Measurements from ENCODE around the gene HHAT.

HHAT gene

DNA sequence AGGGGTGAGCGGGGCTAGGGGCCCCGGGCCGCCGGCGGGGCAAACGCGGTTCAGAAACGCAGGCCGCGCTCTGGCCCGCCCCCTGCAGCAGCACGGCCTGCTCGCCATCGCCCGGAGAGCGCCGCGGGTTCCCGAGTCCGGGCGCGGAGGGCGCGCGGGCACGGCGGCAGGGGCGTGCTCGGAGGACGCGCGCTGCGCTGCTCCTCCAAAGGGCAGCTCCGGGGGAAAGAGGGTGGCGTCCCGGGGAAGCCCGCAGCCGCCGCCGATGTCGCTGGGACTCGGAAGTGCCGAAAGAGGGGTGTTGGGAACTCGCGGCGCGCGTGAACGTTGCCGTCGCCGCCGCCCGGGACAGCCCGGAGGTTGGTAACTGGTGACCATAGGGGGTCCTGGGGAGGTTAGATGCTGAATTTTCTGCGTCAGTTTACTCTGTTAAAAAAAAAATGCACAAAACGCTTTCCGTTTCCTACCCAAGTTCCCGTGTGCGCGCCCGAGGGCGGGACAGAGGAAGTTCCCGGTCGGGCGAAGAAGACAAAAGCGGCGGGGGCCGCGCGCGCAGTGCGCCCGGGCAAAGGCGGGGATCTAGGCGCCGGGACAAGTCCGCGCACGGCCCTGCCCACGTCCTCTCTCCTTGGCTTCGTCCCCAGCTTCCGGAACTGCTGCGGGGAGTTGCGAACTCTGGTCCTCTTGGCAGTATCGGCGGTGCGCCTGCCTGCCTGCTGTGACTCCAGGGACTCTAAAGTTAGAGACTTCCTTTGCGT is at the start of gene HHAT:
TSS of gene HHAT (plus strand) at position 157 of the 758 bp plus-strand sequence. CDS start 20,074 bp downstream, outside the sequence.
- DNase-seq, result peak; percentile 80

DNA sequence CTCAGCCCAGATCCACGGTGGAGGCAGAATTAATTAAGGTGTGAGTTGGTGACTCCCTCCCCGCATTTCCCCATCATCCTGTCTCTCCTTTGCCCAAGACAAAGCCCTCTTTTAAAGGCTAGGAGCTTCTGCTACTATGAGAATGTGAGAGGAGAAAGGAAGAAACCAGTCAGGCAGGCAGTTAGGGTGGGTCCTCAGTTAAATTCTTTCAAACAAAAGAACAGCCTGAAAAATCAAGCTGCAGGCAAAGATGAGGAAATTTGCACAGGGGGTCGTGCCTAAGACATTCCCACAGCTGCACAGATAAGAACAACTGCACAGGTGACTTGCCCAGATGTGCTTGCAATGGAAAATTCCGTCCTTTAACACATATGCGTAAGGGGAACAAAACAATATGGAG is 48.5 kb upstream of the HHAT start:
- DNase-seq, result no peak

DNA sequence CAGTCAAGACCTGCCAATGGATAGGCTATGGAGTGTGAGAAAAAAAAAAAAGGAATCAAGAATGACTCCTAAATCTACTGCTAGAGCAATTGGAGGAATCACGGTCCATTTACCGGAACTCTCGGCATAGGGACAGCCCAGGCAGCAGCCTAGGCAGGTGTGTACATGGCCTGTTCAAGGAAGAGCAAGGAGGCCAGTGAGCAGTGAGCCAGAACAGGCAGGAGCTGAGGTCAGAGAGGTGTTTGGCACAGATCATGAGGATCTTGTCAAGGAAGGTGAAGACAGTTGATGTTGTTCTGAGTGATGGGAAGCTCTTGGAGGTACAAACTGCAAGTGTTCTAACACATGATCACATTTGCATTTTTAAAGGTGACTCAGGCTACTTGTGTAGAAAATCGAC is 40.6 kb upstream of the HHAT start:
- DNase-seq, result no peak

DNA sequence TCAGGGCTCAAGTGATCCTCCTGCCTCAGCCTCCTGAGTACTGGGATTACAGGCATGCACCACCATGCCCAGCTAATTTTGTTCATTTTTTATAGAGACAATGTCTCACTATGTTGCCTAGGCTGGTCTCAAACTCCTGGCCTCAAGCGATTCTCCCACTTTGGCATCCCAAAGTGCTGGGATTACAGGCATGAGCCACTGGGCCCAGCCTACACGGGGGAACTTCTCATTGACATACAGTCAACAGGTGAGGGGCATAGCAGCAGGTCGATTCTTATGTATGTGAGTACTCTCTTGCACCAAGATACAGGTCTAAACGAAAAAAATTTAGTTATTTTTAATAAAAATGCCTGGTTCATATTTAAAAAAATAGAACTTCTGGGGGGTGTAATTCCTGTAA is 39.5 kb upstream of the HHAT start:
- no peak for DNase-seq

DNA sequence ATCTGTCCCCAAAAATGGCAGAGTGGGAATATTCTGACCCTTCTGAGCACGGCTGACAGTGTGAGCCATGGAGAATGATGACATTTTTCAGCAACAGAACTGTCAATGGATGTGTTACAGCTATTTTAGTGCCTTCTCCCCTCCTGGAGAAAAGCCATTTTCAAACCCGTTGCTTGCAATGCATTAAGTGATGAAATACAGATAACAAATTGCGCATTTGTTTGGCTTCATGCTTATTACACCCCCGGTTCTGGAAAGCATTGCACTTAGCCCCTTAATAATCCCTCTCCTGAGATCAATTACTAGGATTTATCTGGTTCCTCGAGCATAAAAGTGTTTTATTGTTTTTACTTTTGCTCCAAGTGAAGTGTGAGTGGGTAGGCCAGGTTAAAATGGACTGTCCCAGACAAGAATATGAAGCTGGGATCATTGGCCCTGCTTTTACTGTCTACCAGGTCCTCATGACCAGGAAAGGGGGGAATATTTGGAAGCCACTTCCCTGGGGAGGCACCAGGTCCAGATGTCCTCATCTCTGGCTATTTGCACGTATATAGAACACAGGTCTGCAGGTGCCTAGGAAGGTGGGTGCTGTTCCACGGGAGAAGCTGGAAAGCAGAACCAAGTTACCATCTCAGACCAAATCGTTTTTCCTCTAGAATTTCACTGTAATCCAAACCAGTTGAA is 37.5 kb upstream of the HHAT start:
- DNase-seq, result no peak

DNA sequence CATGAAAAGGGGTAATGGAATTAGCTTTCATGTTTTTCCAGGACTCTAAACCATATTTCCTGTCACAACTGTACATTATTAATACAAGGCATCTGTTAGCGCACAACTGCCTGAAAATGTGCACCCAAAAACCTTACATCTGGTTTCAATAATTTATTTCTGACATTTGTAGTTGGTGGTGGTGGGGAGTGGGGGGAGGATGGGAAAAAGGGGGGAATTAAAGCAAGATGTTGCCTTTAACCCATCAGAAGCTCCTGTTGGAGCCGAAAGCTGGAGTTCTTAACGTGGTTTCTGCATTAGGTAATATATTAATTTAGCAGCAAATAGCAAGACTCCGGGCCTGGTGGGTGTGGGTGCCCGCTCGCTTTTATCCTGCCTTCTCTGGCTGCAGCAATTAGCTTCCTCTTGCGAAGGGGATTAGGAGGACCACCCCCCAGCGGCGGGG is 36.9 kb upstream of the HHAT start:
- no peak for DNase-seq

- peak; percentile 69 for DNase-seq
Observed at GRCh38 chr1:210292231-210292871, 36.4 kb upstream of the HHAT start.

GRCh38 chr1:210293171-210293607 is 35.5 kb upstream of the HHAT start:
- DNase-seq, result no peak

- DNase-seq, result no peak
Observed at GRCh38 chr1:210294999-210295745, 33.5 kb upstream of the HHAT start.

GRCh38 chr1:210296682-210297081 is 32.0 kb upstream of the HHAT start:
- DNase-seq, result no peak

DNA sequence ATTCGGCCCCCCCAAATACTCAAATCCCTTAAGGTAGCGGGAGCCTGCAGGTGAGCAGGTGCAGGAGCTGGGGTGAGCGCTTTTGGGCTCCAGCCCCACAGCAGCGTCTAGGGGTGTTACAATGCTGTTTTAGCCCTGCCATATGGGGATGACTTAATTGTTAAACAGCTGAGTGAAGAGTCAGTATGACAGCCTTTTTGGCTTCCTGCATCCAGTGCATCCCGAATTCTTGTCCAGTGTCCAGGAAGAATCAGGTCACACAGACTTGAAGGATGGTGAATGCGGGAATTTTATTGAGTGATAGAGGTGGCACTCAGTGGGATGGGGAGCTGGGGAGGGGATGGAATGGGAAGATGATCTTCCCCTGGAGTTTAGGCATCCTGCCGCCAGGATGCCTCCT is 30.4 kb upstream of the HHAT start:
- DNase-seq, result no peak

GRCh38 chr1:210298936-210299335 is 29.8 kb upstream of the HHAT start:
- DNase-seq, result no peak

DNA sequence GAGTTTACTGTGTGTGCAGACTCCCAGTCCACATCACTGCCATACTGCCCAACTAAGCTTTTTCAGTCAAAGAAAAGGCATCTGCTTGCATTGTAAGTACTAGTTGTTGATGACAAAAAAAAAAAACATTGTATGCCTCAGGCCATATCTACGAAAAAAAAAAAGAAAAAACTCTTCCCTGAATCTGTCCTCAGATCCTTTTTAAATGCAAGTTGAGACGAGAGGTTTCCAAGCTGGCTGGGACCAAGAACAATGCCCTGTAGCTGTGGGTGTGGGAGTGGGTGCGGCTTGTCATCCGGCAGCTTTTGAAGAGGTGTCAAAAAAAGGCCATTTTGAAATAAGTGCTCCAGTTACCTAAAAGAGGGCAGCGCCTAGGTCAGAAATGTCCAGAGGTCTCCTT is 29.2 kb upstream of the HHAT start:
- DNase-seq, result no peak

GRCh38 chr1:210300923-210301614 is 27.6 kb upstream of the HHAT start:
- DNase-seq, result no peak

GRCh38 chr1:210301615-210302000 is 27.1 kb upstream of the HHAT start:
- no peak for DNase-seq

GRCh38 chr1:210302501-210302900 is 26.2 kb upstream of the HHAT start:
- no peak for DNase-seq

GRCh38 chr1:210303391-210303790 is 25.3 kb upstream of the HHAT start:
- DNase-seq, result no peak

DNA sequence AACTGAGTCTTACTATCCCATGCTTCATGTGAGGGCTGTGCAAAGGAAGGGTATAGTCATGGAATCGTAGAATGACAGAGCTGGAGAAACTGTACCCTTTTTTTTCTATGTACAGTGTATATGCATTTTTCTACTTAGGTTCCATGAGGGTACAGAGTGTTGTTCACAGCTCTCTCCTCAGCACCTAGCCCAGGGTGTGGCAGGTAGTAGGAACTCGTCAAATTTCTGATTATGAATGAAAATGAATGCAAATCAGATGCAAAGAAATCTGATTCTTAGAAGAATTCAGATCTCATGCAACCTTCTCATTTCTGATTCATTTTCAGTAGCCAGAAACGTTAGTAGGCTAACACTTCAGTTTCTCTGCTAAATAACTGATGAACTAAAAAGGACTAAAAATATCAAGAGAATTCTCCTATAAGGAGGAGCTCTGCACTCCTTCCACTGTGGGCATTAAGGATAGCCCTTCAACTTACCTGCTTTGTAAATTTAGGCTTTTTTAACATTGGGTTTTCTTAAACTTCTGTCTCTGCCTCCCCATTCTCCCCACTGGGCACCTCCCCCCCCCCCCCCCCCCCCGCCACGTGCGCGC is 18.0 kb upstream of the HHAT start:
- DNase-seq, result no peak

GRCh38 chr1:210311726-210312493 is 16.8 kb upstream of the HHAT start:
- no peak for DNase-seq

- DNase-seq, result no peak
Observed at GRCh38 chr1:210313046-210313595, 15.6 kb upstream of the HHAT start.

DNA sequence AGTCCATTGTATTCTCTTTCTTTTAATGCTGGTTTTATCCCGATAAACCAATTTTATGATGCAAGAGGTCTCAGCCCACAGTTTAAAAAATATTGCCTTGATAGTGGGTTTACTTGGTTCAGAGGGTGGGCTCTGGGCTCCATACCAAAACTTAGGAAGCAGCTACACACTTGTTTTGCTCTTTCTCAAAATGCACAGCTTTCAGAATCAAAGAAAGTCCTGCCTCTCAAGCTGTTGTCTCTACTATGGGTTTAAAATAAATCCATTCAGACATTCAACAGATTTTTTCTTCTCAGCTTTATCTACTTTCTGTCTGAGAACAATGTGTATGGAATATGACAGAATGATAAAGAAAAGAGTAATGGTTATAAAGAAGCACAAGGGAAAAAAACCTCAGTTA is 14.8 kb upstream of the HHAT start:
- no peak for DNase-seq

Measured in stimulated activated CD4-positive, alpha-beta T cell treated with anti-CD3 and anti-CD28 coated beads, Interleukin-15, amount 100 ng/mL, for 24 hours (primary cell).